Activated CD4-positive, alpha-beta T cell treated with anti-CD3 and anti-CD28 coated beads, Interleukin-2, amount 10 ng/mL, durations not matched to agents 24 days and 14 days (primary cell): Measurements from ENCODE around the gene UPF3B. TPM values are rescaled to one million over a fixed set of nuclear protein-coding genes. Genes with fewer than 3 reads are reported as not detected.
"Not testable (repeated sequence)": the region's sequence is repeated elsewhere in the genome, so short reads cannot be mapped to it uniquely, and the experiment has no call there.

Experiments used
- DNase-seq: peaks from one replicate; pipeline ENCODE4 v3.0.0; 2022
- H3K27ac Mint-ChIP-seq: one replicate; pipeline ENCODE4 v1.8.0; 2022; ENCODE audit warnings: mild to moderate bottlenecking, mixed read lengths
- H3K27me3 Mint-ChIP-seq: one replicate; pipeline ENCODE4 v1.8.0; 2022; ENCODE audit warnings: mixed read lengths
- H3K36me3 Mint-ChIP-seq: one replicate; pipeline ENCODE4 v1.8.0; 2022; ENCODE audit warnings: low read depth, mild to moderate bottlenecking, mixed read lengths
- H3K4me1 Mint-ChIP-seq: one replicate; pipeline ENCODE4 v1.8.0; 2021; ENCODE audit warnings: mixed read lengths
- H3K4me3 Mint-ChIP-seq: one replicate; pipeline ENCODE4 v1.8.0; 2022; ENCODE audit warnings: mild to moderate bottlenecking, moderate library complexity, mixed read lengths
- H3K9me3 Mint-ChIP-seq: one replicate; pipeline ENCODE4 v1.8.0; 2021; ENCODE audit warnings: mixed read lengths
- intact Hi-C: fragments of 100-400 bp; cut with micrococcal nuclease; formaldehyde crosslinking; loops from one replicate; pipeline ENCODE4 v1.15.1; 2023
- total RNA-seq: library from RNA; stranded (reverse); gene quantifications from 2 replicates; pipeline ENCODE4 v1.2.3, GENCODE V29; 2022

Gene UPF3B
- total RNA-seq, 1 donor from 2014 or later, result 12.4 TPM

DNA sequence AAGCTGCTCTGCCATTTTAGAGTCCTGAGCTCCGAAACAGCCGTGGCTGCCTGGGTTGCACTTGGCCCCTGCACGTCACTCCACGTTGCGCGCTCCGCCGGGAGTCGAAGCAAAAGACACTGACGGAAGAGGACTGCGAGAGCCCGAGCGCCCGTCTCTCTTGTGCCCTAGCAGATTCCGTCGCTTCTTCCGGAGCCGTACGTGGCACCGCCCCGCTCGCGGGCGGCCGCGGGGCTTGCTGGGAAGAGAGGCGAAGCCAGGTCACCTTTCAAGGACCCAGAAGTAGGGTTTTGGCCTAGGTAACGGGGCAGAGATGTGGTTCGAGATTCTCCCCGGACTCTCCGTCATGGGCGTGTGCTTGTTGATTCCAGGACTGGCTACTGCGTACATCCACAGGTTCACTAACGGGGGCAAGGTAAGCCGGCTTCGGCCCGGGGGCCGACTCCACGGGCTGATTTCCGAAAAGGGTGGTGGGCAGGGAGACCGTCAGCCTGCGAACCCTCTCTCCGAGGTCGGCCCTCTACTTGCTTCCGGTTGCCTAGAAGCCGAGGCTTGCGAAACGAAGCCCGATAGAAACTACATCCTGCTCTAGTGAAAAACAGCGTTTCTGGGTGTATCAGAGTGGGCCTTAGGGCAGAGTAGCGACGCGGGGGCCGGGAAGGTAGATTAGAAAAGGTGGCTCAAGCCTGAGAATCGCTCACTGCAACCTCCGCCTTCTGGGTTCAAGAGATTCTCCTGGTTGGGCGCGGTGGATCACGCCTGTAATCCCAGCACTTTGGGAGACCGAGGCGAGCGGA is 19.0 kb upstream of the UPF3B start, which contains the start of the genes NDUFA1 and RNF113A:
Gene NDUFA1, plus strand, starts transcription at position 234 of the 797 bp plus-strand sequence. Its CDS starts 80 bp downstream, at position 314.
Gene RNF113A, minus strand, starts transcription at position 135 of the 797 bp plus-strand sequence. Its CDS starts 120 bp downstream, at position 15.
- H3K4me3 Mint-ChIP-seq, result peak within 1 kb of the TSS; percentile 98
- H3K4me1 Mint-ChIP-seq, result peaks cover 5% of the 10 kb centered on the region
- intact Hi-C loops, result loop anchor here (1.0 to 2.0 kb wide), 6 partner anchors 9 to 179 kb away; partner anchors contain the start of genes NKAP, RPL39 and SEPTIN6
- peak; percentile 96 for DNase-seq
- H3K36me3 Mint-ChIP-seq, result peaks cover 19% of the 10 kb centered on the region
- no peaks in the 10 kb centered on the region for H3K9me3 Mint-ChIP-seq
- H3K27ac Mint-ChIP-seq, result peak within 1 kb of the TSS; percentile 99
- H3K27me3 Mint-ChIP-seq, result no peaks in the 10 kb centered on the region

DNA sequence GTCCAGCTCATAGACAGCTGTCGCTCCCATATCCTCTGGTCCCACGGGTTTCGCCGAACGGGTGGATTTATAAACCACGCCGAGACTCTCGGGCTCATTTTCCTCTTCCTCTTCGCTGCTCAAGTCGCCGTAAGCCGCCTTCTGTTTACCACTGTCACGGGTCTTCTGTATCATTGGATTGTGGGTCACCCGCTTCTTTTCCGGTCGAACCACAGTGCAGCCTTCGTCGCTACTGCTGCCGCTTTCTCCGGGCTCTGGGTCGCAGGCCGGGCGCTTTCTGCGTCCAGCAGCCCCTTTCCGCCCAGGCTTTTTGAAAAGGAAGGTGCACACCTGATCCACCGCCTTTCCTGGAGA is 18.5 kb upstream of the UPF3B start:
- H3K9me3 Mint-ChIP-seq, result no peaks in the 10 kb centered on the region
- H3K4me3 Mint-ChIP-seq, result peak overlapping the region; percentile 98
- H3K4me1 Mint-ChIP-seq, result peaks cover 5% of the 10 kb centered on the region
- peaks cover 19% of the 10 kb centered on the region for H3K36me3 Mint-ChIP-seq
- intact Hi-C loops, result loop anchor here (1.0 to 2.0 kb wide), 6 partner anchors 9 to 178 kb away; partner anchors contain the start of genes NKAP, RPL39 and SEPTIN6
- DNase-seq, result no peak
- H3K27ac Mint-ChIP-seq, result peak overlapping the region; percentile 99
- H3K27me3 Mint-ChIP-seq, result no peaks in the 10 kb centered on the region

DNA sequence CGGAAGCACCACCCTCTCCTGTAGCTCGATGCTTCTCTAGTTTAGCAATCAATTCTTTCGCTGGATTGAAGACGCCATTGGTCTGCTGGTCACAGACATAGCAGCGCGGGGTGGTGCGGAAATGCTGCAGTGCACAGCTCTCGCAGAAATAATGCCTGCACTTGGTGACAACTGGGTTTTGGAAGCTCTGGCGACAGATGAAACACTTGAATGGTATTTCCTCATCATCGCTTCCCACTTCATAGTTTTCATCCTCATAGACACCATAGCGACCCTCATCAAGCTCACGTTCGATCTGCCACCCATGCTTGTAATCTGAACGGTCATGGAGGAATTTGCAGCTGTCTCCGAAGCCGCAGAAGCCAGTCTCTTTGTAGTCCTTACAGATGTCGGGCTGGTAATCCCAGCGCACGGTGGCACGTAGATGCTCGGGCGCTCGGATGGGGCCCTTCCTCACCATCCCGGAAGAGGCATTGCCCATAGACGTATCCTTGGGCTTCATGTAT is 17.9 kb upstream of the UPF3B start:
- peak; percentile 77 for DNase-seq
- Mint-ChIP-seq H3K27ac (peak overlapping the region; percentile 99), H3K9me3 (no peaks in the 10 kb centered on the region), H3K4me1 (peaks cover 5% of the 10 kb centered on the region), H3K36me3 (peaks cover 14% of the 10 kb centered on the region), H3K27me3 (no peaks in the 10 kb centered on the region), H3K4me3 (peak overlapping the region; percentile 98)
- intact Hi-C loops, result loop anchor here (1.0 to 2.0 kb wide), 6 partner anchors 10 to 178 kb away; partner anchors contain the start of genes NKAP, RPL39 and SEPTIN6

DNA sequence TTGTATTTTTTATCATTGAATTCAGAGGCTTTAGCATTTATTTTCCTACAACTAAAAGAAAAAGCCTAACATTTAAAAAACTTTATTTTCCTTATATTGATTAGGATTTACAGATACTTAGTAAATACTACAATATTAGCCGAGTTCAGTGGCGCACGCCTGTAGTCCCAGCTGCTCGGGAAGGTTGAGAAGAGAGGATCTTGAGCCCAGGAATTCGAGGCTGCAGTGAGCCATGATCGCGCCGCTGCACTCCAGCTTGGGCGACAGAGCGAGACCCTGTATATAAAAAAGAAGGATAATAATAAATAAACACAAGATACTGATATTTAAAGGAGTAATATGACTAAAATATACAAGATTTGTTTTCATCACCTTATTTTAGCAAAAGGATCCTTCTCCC is 681 bp upstream of the UPF3B start:
- DNase-seq, result no peak
- intact Hi-C loops, result loop anchor here (1.0 kb wide), 2 partner anchors 18 to 62 kb away; partner anchors contain the start of genes NDUFA1, RNF113A and RPL39
- Mint-ChIP-seq H3K4me3 (peak overlapping the region; percentile 99), H3K4me1 (peaks cover 13% of the 10 kb centered on the region), H3K27me3 (no peaks in the 10 kb centered on the region), H3K36me3 (peaks cover 16% of the 10 kb centered on the region), H3K27ac (no peak overlapping the region), H3K9me3 (no peaks in the 10 kb centered on the region)

DNA sequence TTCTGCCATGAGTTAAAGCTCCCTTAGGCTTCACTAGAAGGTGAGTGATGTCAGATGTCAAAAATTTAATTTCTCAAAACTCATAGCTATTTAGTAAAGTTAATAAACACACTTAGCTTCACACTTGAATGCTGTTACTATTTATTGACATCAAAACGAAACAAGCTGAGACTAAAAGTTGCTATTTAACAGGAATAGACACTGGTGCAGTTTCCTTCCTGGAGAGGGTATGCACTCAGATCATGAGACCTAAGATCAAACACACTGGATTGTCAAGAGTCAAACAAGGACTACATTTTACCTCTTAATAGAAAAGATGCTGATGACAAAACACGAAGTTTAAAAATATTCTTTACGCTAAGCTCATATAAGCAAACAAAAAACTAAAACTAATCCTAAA is 18.9 kb downstream of the UPF3B start:
- DNase-seq, result no peak
- no peaks in the 10 kb centered on the region for H3K9me3 Mint-ChIP-seq
- H3K4me1 Mint-ChIP-seq, result no peaks in the 10 kb centered on the region
- H3K27ac Mint-ChIP-seq, result no peak overlapping the region
- intact Hi-C loops, result no loop called here
- H3K36me3 Mint-ChIP-seq, result peaks cover 50% of the 10 kb centered on the region
- no peak overlapping the region for H3K4me3 Mint-ChIP-seq
- no peaks in the 10 kb centered on the region for H3K27me3 Mint-ChIP-seq

DNA sequence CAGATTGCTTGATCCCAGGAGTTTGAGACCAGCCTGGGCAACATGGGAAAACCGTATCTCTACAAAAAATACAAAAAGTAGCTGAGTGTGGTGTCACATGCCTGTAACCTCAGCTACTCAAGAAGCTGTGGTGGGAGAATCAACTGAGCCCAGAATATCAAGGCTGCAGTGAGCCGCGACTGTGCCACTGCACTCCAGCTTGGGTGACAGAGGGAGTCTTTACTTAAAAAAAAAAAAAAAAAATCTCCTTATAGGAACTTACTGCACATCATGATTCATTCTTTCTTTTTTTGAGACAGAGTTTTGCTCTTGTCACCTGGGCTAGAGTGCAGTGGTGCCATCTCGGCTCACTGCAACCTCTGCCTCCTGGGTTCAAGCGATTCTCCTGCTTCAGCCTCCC is 24.3 kb downstream of the UPF3B start:
- Mint-ChIP-seq H3K4me3 (no peak overlapping the region), H3K4me1 (peaks cover 2% of the 10 kb centered on the region), H3K9me3 (no peaks in the 10 kb centered on the region), H3K36me3 (peaks cover 22% of the 10 kb centered on the region), H3K27me3 (no peaks in the 10 kb centered on the region), H3K27ac (no peak overlapping the region)
- intact Hi-C loops, result no loop called here
- DNase-seq, result no peak

DNA sequence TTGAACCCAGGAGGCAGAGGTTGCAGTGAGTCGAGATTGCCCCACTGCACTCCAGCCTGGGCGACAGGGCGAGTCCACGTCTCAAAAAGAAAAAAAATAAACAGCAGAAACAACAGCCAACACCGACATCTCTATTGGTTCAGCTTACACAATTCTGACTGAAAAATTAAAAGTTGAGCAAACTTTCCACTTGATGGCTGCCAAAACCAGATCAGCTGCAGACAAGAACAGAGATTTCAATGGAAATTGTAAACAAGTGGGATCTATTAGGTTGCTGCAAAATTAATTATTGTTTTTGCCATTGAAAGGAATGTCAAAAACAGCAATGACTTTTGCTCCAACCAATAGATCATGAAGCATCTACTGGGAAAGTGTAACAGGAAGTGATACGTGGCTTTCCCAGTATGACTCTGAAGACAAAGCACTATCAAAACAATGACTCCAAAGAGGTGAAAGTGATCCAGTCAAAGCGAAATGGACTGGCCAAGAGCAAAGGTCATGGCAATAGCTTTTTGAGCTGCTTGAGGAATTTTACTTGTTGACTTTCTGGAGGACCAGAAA is 26.3 kb downstream of the UPF3B start:
- no peaks in the 10 kb centered on the region for H3K9me3 Mint-ChIP-seq
- no peak overlapping the region for H3K4me3 Mint-ChIP-seq
- H3K27ac Mint-ChIP-seq, result peak overlapping the region; percentile 45
- peaks cover 18% of the 10 kb centered on the region for H3K36me3 Mint-ChIP-seq
- peaks cover 4% of the 10 kb centered on the region for H3K4me1 Mint-ChIP-seq
- intact Hi-C loops, result loop anchor here (2.0 kb wide), 2 partner anchors 36 to 70 kb away; partner anchors contain the start of gene RPL39
- H3K27me3 Mint-ChIP-seq, result no peaks in the 10 kb centered on the region
- peak; percentile 63 for DNase-seq

DNA sequence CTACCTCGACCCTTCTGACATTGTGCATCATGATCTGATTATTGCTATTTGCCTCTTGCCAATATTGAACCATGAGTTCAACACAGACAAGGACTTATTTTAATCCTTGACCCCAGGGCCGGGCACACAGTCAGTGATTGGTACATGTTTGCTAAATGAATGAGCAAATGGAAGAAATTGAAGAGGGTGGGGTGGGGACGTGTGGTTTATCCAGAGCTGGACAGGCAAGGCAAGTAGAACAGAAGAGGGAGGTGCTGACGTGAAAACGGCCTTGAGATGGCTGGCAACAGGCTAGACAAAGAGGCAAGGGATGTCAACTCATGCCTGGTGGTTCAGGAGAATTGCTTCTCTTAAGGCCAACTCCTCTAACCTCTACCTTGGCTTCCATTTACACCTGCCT is 28.5 kb downstream of the UPF3B start:
- intact Hi-C loops, H3K4me1 Mint-ChIP-seq, H3K27ac Mint-ChIP-seq, H3K9me3 Mint-ChIP-seq, DNase-seq, H3K36me3 Mint-ChIP-seq, H3K4me3 Mint-ChIP-seq, H3K27me3 Mint-ChIP-seq: not testable (repeated sequence)

DNA sequence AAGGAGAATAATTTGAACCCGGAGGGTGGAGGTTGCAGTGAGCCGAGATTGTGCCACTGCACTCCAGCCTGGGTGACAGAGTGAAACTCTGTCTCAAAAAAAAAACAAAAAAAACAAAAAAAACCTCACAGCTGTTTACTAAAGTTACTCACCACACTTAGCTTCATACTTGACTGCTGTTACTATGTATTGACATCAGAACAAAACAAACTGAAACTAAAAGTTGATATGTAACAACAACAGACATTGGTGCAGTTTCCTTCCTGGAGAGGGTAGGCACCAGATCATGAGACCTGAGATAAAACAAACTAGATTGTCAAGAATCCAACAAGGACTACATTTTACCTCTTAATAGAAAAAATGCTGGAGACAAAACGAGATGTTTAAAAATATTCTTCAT is 31.1 kb downstream of the UPF3B start:
- DNase-seq, result peak; percentile 75
- intact Hi-C loops, H3K4me1 Mint-ChIP-seq, H3K27me3 Mint-ChIP-seq, H3K9me3 Mint-ChIP-seq, H3K36me3 Mint-ChIP-seq: not testable (repeated sequence)
- peak overlapping the region; percentile 91 for H3K27ac Mint-ChIP-seq
- peak overlapping the region; percentile 69 for H3K4me3 Mint-ChIP-seq

DNA sequence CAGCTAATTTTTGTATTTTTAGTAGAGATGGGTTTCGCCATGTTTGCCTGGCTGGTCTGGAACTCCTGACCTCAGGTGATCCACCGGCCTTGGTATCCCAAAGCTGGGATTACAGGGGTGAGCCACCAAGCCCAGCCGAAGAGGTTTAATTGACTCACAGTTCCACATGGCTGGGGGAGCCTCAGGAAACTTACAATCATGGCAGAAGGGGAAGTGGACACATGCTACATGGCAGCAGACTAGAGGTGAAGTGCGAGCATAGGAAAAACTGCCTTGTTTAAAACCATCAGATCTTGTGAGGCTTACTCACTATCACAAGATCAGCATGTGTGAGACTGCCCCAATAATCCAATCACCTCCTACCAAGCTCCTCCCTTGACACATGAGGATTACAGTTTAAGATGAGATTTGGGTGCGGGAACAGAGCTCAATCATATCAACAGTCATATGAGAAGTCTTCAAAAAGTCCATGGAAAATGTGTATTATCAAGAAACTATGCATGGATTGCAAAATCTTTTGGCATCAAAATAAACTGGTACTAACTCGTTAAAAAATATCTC is 35.6 kb downstream of the UPF3B start:
- peak overlapping the region; percentile 32 for H3K27ac Mint-ChIP-seq
- DNase-seq, result no peak
- H3K36me3 Mint-ChIP-seq, result no peaks in the 10 kb centered on the region
- peaks cover 4% of the 10 kb centered on the region for H3K4me1 Mint-ChIP-seq
- no peak overlapping the region for H3K4me3 Mint-ChIP-seq
- intact Hi-C loops, result no loop called here
- no peaks in the 10 kb centered on the region for H3K9me3 Mint-ChIP-seq
- no peaks in the 10 kb centered on the region for H3K27me3 Mint-ChIP-seq

DNA sequence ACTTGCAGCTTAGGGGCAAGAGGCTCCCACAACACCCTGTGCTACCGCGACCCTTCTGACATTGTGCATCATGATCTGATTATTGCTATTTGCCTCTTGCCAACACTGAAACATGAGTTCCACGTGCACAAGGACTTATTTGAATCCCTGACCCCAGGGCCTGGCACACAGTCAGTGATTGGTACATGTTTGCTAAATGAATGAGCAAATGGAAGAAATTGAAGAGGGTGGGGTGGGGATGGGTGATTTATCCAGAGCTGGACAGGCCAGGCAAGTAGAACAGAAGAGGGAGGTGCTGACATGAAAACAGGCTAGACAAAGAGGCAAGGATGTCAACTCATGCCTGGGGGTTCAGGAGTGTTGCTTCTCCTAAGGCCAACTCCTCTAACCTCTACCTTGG is 36.5 kb downstream of the UPF3B start:
- Mint-ChIP-seq H3K27ac (no peak overlapping the region), H3K9me3 (no peaks in the 10 kb centered on the region), H3K4me3 (no peak overlapping the region), H3K27me3 (no peaks in the 10 kb centered on the region), H3K36me3 (no peaks in the 10 kb centered on the region), H3K4me1 (peaks cover 2% of the 10 kb centered on the region)
- DNase-seq, result no peak
- intact Hi-C loops, result no loop called here

DNA sequence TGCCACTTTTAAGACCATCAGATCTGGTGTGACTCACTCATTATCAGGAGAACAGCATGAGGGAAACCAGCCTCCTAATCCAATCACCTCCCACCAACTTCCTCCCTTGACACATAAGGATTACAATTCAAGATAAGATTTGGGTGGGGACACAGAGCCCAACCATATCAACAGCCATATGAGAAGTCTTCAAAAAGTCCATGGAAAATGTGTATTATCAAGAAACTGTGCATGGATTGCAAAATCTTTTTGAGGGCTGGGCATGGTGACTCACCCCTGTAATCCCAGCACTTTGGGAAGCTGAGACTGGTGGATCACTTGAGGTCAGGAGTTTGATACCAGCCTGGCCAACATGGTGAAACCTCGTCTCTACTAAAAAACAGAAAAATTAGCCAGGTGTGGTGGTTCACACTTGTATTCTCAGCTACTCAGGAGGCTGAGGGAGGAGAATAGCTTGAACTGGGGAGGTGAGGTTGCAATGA is 43.5 kb downstream of the UPF3B start:
- Mint-ChIP-seq H3K4me3 (no peak overlapping the region), H3K4me1 (no peaks in the 10 kb centered on the region), H3K36me3 (peaks cover 2% of the 10 kb centered on the region), H3K9me3 (no peaks in the 10 kb centered on the region), H3K27me3 (no peaks in the 10 kb centered on the region), H3K27ac (no peak overlapping the region)
- intact Hi-C loops, result no loop called here
- DNase-seq, result no peak

DNA sequence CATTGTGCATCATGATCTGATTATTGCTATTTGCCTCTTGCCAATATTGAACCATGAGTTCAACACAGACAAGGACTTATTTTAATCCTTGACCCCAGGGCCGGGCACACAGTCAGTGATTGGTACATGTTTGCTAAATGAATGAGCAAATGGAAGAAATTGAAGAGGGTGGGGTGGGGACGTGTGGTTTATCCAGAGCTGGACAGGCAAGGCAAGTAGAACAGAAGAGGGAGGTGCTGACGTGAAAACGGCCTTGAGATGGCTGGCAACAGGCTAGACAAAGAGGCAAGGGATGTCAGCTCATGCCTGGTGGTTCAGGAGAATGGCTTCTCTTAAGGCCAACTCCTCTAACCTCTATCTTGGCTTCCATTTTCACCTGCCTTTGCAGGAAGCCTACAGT is 44.3 kb downstream of the UPF3B start:
- H3K4me1 Mint-ChIP-seq, H3K4me3 Mint-ChIP-seq, DNase-seq, H3K27me3 Mint-ChIP-seq, H3K9me3 Mint-ChIP-seq, H3K36me3 Mint-ChIP-seq, intact Hi-C loops, H3K27ac Mint-ChIP-seq: not testable (repeated sequence)

DNA sequence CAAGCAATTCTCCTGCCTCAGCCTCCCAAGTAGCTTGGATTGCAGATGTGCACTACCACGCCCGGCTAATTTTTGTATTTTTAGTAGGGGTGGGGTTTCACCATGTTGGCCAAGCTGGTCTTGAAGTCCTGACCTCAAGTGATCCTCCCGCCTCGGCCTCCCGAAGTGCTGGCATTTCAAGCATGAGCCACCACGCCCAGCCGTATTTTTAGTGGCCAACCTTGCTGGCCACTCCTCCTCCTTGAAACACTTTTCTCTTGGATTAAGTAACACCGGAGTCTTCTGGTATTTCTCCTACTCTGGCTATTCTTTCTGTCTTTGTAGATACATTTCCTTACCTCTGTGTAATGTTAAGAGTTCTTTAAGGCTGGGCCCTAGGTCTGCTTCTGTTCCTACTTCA is 50.2 kb downstream of the UPF3B start:
- Mint-ChIP-seq H3K36me3 (peaks cover 2% of the 10 kb centered on the region), H3K4me3 (no peak overlapping the region)
- DNase-seq, result no peak

More for the DNA sequence above, 50.2 kb downstream of the UPF3B start:
- no peaks in the 10 kb centered on the region for H3K27me3 Mint-ChIP-seq
- no peaks in the 10 kb centered on the region for H3K9me3 Mint-ChIP-seq
- no peaks in the 10 kb centered on the region for H3K4me1 Mint-ChIP-seq
- intact Hi-C loops, result no loop called here
- no peak overlapping the region for H3K27ac Mint-ChIP-seq
